CD14-positive monocyte (primary cell): ENCODE results near the gene CSF3. TPM values are rescaled to one million over a fixed set of nuclear protein-coding genes. Genes with fewer than 3 reads are reported as not detected.

ENCODE experiments used
- DNase-seq, 3 donors: peaks; one replicate each; pipeline ENCODE4 v3.0.0-alpha.2; 2011 to 2022
- H2AFZ ChIP-seq: 2 replicates; pipeline ENCODE4 v1.6.0; 2012; ENCODE audit warnings: mild to moderate bottlenecking, low read depth, low read length, inconsistent platforms; ENCODE audit not compliant: insufficient read depth, poor library complexity, severe bottlenecking
- H3K27ac ChIP-seq, 2 donors: 1 replicate in 1 of 2; 2 replicates in 1 of 2; pipeline ENCODE4 v1.5.1; 2012 to 2013; ENCODE audit warnings: low read length in 2 of 2, control low read depth in 1 of 2, inconsistent platforms in 1 of 2, low read depth in 1 of 2, mild to moderate bottlenecking in 1 of 2
- H3K27me3 ChIP-seq, 2 donors: one replicate each; pipeline versions ENCODE4 v1.6.0 to v1.6.1; 2011 to 2013; ENCODE audit warnings: low read length in 2 of 2; ENCODE audit not compliant: control insufficient read depth in 2 of 2, insufficient read depth in 2 of 2
- H3K36me3 ChIP-seq, 2 donors: replicated peaks in 1 of 2; 1 replicate in 1 of 2; 2 replicates in 1 of 2; pipeline versions ENCODE4 v1.5.1 to v1.6.1; 2012 to 2013; ENCODE audit warnings: low read length in 2 of 2, control low read depth in 1 of 2, inconsistent platforms in 1 of 2, mild to moderate bottlenecking in 1 of 2; ENCODE audit not compliant: insufficient read depth in 2 of 2, control insufficient read depth in 1 of 2
- H3K4me1 ChIP-seq, 2 donors: 1 replicate in 1 of 2; 2 replicates in 1 of 2; pipeline versions ENCODE4 v1.5.1 to v1.6.1; 2012 to 2013; ENCODE audit warnings: low read length in 2 of 2, control low read depth in 1 of 2, inconsistent platforms in 1 of 2, mild to moderate bottlenecking in 1 of 2, moderate library complexity in 1 of 2; ENCODE audit not compliant: insufficient read depth in 2 of 2, control insufficient read depth in 1 of 2
- H3K4me2 ChIP-seq: replicated peaks from 2 replicates; pipeline ENCODE3; 2012; ENCODE audit warnings: low read length, moderate library complexity, mild to moderate bottlenecking; ENCODE audit not compliant: poor library complexity, severe bottlenecking; ENCODE audit errors: extremely low read depth
- H3K4me3 ChIP-seq, 3 experiments: fragments of 200-600 bp in 1 of 3; sonication (generic) in 1 of 3; replicated peaks in 1 of 3; 1 replicate in 2 of 3; 2 replicates in 1 of 3; pipeline ENCODE4 v1.5.1; 2011 to 2013; ENCODE audit warnings: low read length in 3 of 3, mild to moderate bottlenecking in 3 of 3, control low read depth in 2 of 3, low read depth in 2 of 3, inconsistent platforms in 1 of 3, moderate library complexity in 1 of 3
- H3K79me2 ChIP-seq: 2 replicates; pipeline ENCODE4 v1.6.0; 2012; ENCODE audit warnings: mild to moderate bottlenecking, control low read depth, inconsistent platforms, low read length, moderate library complexity; ENCODE audit not compliant: insufficient read depth
- H3K9ac ChIP-seq: 2 replicates; pipeline ENCODE4 v1.6.0; 2017; ENCODE audit warnings: low read length, mild to moderate bottlenecking; ENCODE audit not compliant: insufficient read depth, poor library complexity, severe bottlenecking
- H3K9me3 ChIP-seq, 2 donors: replicated peaks in 1 of 2; 1 replicate in 1 of 2; 2 replicates in 1 of 2; pipeline versions ENCODE4 v1.5.1 to v1.6.1; 2012 to 2013; ENCODE audit warnings: low read length in 2 of 2, control low read depth in 1 of 2; ENCODE audit not compliant: control insufficient read depth in 1 of 2, insufficient read depth in 1 of 2
- H4K20me1 ChIP-seq: 2 replicates; pipeline ENCODE4 v1.6.0; 2012; ENCODE audit warnings: mild to moderate bottlenecking, low read length, control low read depth, moderate library complexity; ENCODE audit not compliant: insufficient read depth
- H3K27ac Mint-ChIP-seq, 7 donors: one replicate each; pipeline ENCODE4 v1.8.0; 2020; ENCODE audit warnings: mild to moderate bottlenecking in 7 of 7, mixed read lengths in 7 of 7, moderate library complexity in 6 of 7, inconsistent platforms in 2 of 7
- H3K27me3 Mint-ChIP-seq, 3 donors: one replicate each; pipeline ENCODE4 v1.8.0; 2021 to 2022; ENCODE audit warnings: low read depth in 3 of 3, mild to moderate bottlenecking in 3 of 3, mixed read lengths in 3 of 3, moderate library complexity in 3 of 3, inconsistent platforms in 1 of 3
- H3K36me3 Mint-ChIP-seq, 2 donors: one replicate each; pipeline ENCODE4 v1.8.0; 2020; ENCODE audit warnings: mixed read lengths in 2 of 2, inconsistent platforms in 1 of 2, mild to moderate bottlenecking in 1 of 2
- H3K4me1 Mint-ChIP-seq: one replicate; pipeline ENCODE4 v1.8.0; 2020; ENCODE audit warnings: mild to moderate bottlenecking, mixed read lengths
- H3K4me3 Mint-ChIP-seq, 2 donors: one replicate each; pipeline ENCODE4 v1.8.0; 2020; ENCODE audit warnings: mild to moderate bottlenecking in 2 of 2, mixed read lengths in 2 of 2, moderate library complexity in 1 of 2
- H3K9me3 Mint-ChIP-seq, 7 donors: one replicate each; pipeline ENCODE4 v1.8.0; 2020 to 2022; ENCODE audit warnings: mixed read lengths in 7 of 7, mild to moderate bottlenecking in 6 of 7, moderate library complexity in 6 of 7, inconsistent platforms in 2 of 7
- CTCF ChIP-seq: fragments of 200-600 bp; IDR thresholded peaks from one replicate; pipeline ENCODE4 v1.8.0; 2022; ENCODE audit warnings: antibody characterized with exemption, mild to moderate bottlenecking
- WGBS: methylation state at CpG from one replicate; pipeline ENCODE4 v1.1.5; 2013; ENCODE audit warnings: missing lambda C conversion rate; ENCODE audit not compliant: insufficient coverage; 5-methylcytosine and 5-hydroxymethylcytosine counted together
- intact Hi-C, 2 donors: fragments of 100-400 bp; cut with micrococcal nuclease; formaldehyde crosslinking; loops; one replicate each; pipeline versions ENCODE4 v1.15.0 to v1.15.1; 2023
- polyA plus RNA-seq, 3 donors: library from polyadenylated mRNA; depleted of rRNA in 1 of 3; unstranded in 2 of 3; stranded (reverse) in 1 of 3; fragments of 300-500 nt in 2 of 3; fragments of >200 nt in 1 of 3; fragmentation: Illumina TruSeq in 2 of 3; gene quantifications; 1 replicate in 2 of 3; 2 replicates in 1 of 3; pipeline ENCODE4 v1.2.3, GENCODE V29; 2012 to 2021

CSF3 gene
- polyA plus RNA-seq, 3 donors: not detected

GRCh38 chr17:39979016-39979670 lies 36.1 kb upstream of the CSF3 start:
- Mint-ChIP-seq H3K27ac (peak overlapping the region in 2 of 7 donors; percentile 23 to 52), H3K36me3 (peaks cover 4 to 8% of the 10 kb centered on the region in 2 donors), H3K9me3 (no peaks in the 10 kb centered on the region), H3K4me1 (peaks cover 27% of the 10 kb centered on the region), H3K4me3 (peak overlapping the region in 1 of 2 donors; percentile 76), H3K27me3 (peaks cover 2 to 7% (median 2%) of the 10 kb centered on the region in 3 donors)
- Histone ChIP-seq H3K4me1 (peaks cover 28 to 31% of the 10 kb centered on the region in 2 donors), H3K4me3 (peak overlapping the region in 1 of 3 experiments; percentile 89), H3K27me3 (no peaks in the 10 kb centered on the region), H3K4me2 (peak overlapping the region; percentile 92), H3K36me3 (peaks cover 6 to 8% of the 10 kb centered on the region in 2 donors), H3K9me3 (no peaks in the 10 kb centered on the region), H3K9ac (no peak overlapping the region), H4K20me1 (no peaks in the 10 kb centered on the region), H3K27ac (no peak overlapping the region), H3K79me2 (peaks cover 30% of the 10 kb centered on the region), H2AFZ (no peak overlapping the region)
- WGBS: 100% methylated on average over 1 of the region's 5 CpGs
- TF ChIP-seq CTCF: no peak
- intact Hi-C loops: no loop called here
- peak in 2 of 3 donors; percentile 22 to 33 for DNase-seq

GRCh38 chr17:39979893-39980350 lies 35.3 kb upstream of the CSF3 start:
- peak in 2 of 3 donors; percentile 53 to 65 for DNase-seq
- intact Hi-C loops: loop anchor here (1.0 to 10.0 kb wide), 4 partner anchors 21 to 55 kb away; partner anchors contain the start of genes LRRC3C (in 2 of the 2) and ORMDL3 (in 2 of the 2)

More at GRCh38 chr17:39979893-39980350, 35.3 kb upstream of the CSF3 start:
- Mint-ChIP-seq H3K36me3 (peaks cover 12 to 15% of the 10 kb centered on the region in 2 donors), H3K4me1 (peaks cover 25% of the 10 kb centered on the region), H3K27ac (peak overlapping the region; percentile 94 to 98 (median 96)), H3K4me3 (peak overlapping the region; percentile 91 to 97), H3K9me3 (no peaks in the 10 kb centered on the region), H3K27me3 (peaks cover 0 to 4% (median 2%) of the 10 kb centered on the region in 3 donors)
- Histone ChIP-seq H4K20me1 (peaks cover 3% of the 10 kb centered on the region), H3K4me1 (peaks cover 27 to 31% of the 10 kb centered on the region in 2 donors), H3K79me2 (peaks cover 30% of the 10 kb centered on the region), H3K9ac (peak overlapping the region; percentile 99), H3K36me3 (peaks cover 14 to 16% of the 10 kb centered on the region in 2 donors), H2AFZ (peak overlapping the region; percentile 95), H3K9me3 (no peaks in the 10 kb centered on the region), H3K4me3 (peak overlapping the region; percentile 80 to 93 (median 89)), H3K27me3 (no peaks in the 10 kb centered on the region), H3K4me2 (peak overlapping the region; percentile 92), H3K27ac (peak overlapping the region; percentile 82 to 94)
- no peak for TF ChIP-seq CTCF
- WGBS: 0% methylated on average over 4 of the region's 10 CpGs
